C4-2B (cell line): ENCODE results near the gene FNDC1.

Source experiments
- ZFX ChIP-seq: fragments of 450-650 bp; IDR thresholded peaks from 2 replicates; pipeline ENCODE4 v1.6.1; 2017
- TF ChIP-seq, protein P1 (sequence below): fragments of 450-650 bp; conservative IDR thresholded peaks from 2 replicates; pipeline ENCODE4 v1.5.1; 2017; ENCODE audit warnings: mild to moderate bottlenecking

DNA sequence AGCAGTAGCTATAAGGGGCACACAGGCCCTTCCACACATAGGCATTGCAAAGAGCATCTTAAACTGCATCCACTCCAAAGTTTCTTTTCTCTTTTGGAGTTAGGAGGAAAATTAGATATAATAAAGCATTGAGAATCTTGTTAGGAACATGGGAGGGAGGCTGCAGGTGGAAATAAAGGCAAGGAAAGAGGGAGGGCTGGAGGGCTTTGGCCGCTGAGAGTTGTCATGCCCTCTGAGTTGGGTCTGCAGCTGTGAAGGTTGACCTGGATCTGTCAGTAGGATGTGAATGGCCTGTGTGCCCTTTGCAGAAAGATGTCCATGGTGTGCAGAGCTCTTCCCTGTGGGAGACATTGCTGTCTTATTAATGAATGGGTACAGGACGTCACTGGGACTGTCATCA is 134.0 kb downstream of the FNDC1 start:
- TF ChIP-seq, protein P1, sequence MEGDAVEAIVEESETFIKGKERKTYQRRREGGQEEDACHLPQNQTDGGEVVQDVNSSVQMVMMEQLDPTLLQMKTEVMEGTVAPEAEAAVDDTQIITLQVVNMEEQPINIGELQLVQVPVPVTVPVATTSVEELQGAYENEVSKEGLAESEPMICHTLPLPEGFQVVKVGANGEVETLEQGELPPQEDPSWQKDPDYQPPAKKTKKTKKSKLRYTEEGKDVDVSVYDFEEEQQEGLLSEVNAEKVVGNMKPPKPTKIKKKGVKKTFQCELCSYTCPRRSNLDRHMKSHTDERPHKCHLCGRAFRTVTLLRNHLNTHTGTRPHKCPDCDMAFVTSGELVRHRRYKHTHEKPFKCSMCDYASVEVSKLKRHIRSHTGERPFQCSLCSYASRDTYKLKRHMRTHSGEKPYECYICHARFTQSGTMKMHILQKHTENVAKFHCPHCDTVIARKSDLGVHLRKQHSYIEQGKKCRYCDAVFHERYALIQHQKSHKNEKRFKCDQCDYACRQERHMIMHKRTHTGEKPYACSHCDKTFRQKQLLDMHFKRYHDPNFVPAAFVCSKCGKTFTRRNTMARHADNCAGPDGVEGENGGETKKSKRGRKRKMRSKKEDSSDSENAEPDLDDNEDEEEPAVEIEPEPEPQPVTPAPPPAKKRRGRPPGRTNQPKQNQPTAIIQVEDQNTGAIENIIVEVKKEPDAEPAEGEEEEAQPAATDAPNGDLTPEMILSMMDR: no peak
- TF ChIP-seq ZFX: no peak
